Measurements from ENCODE around the gene PCGF1. TPM values are rescaled to one million over a fixed set of nuclear protein-coding genes. Genes with fewer than 3 reads are reported as not detected.

The PCGF1 gene
- total and polyA plus RNA-seq, 2 of the 13 experiments (the other 11 are each of a cell fraction or from before 2014, with no cell fraction given), result 20.4 to 22.6 TPM

- no peak for TF ChIP-seq SRF (IDR thresholded peaks at IDR 0.05; ENCODE audit: low read depth, low read length)
- no peak for TF ChIP-seq USF2 (IDR thresholded peaks at IDR 0.05; ENCODE audit: low read depth, low read length)
- TF ChIP-seq USF2 (CRISPR knock-in tag; IDR thresholded peaks at IDR 0.05; ENCODE audit: borderline replicate concordance), result no peak
- no peak for TF ChIP-seq ATF4 (CRISPR knock-in tag; IDR thresholded peaks at IDR 0.05)
- TF ChIP-seq PAWR (CRISPR knock-in tag; IDR thresholded peaks at IDR 0.05; ENCODE audit: borderline replicate concordance), result no peak; the same call in 1 of the 2 replicates
- no peak for TF ChIP-seq ATAD3A (CRISPR knock-in tag; IDR thresholded peaks at IDR 0.05)
- 0 out of 2 replicates have a peak, but pooled peaks have one; percentile 36 for TF ChIP-seq KLF12 (CRISPR knock-in tag; IDR thresholded peaks at IDR 0.05; ENCODE audit: borderline replicate concordance)
- no peak for TF ChIP-seq ZNF710 (CRISPR knock-in tag; IDR thresholded peaks at IDR 0.05; ENCODE audit: borderline replicate concordance)
- peak; percentile 98 for TF ChIP-seq HNF4G (IDR thresholded peaks at IDR 0.05; ENCODE audit: borderline replicate concordance, low read depth, low read length)
- TF ChIP-seq HNF4G (CRISPR knock-in tag; IDR thresholded peaks at IDR 0.05; ENCODE audit: borderline replicate concordance, low read depth), result peak; percentile 99
- TF ChIP-seq SKI (IDR thresholded peaks at IDR 0.05; ENCODE audit: partially characterized antibody), result peak; percentile 89
- peak; percentile 91 for TF ChIP-seq SAP130 (CRISPR knock-in tag; IDR thresholded peaks at IDR 0.05; ENCODE audit: low read depth)
- peak; percentile 10 for TF ChIP-seq PHF20 (CRISPR knock-in tag; IDR thresholded peaks at IDR 0.05)
- TF ChIP-seq SETDB1 (CRISPR knock-in tag; IDR thresholded peaks at IDR 0.05; ENCODE audit: borderline replicate concordance), result no peak
Observed at GRCh38 chr2:74502147-74502719, 5.3 kb downstream of the PCGF1 start (continued).
